Vagina (tissue), 2 donors: Measurements from ENCODE around the gene ZNF407.

Experiments
- POLR2A ChIP-seq, 2 donors: fragments of 450-650 bp; IDR thresholded peaks; one replicate each; pipeline ENCODE4 v1.6.1; 2017; ENCODE audit warnings: antibody characterized with exemption in 2 of 2, mild to moderate bottlenecking in 2 of 2, moderate library complexity in 2 of 2
- POLR2AphosphoS5 ChIP-seq, 2 donors: sonication (generic); formaldehyde crosslinking; IDR thresholded peaks; one replicate each; pipeline ENCODE4 v1.9.0; 2017; ENCODE audit warnings: antibody characterized with exemption in 2 of 2, mild to moderate bottlenecking in 2 of 2, low read depth in 1 of 2; ENCODE audit not compliant: insufficient read depth in 1 of 2
- TF ChIP-seq, protein P1 (sequence below), 3 experiments: fragments of 450-650 bp in 2 of 3; fragments of 200-600 bp in 1 of 3; sonication (generic) in 1 of 3; IDR thresholded peaks; one replicate each; pipeline ENCODE4 v1.5.1; 2017 to 2019; ENCODE audit warnings: antibody characterized with exemption in 3 of 3, mild to moderate bottlenecking in 2 of 3, moderate library complexity in 2 of 3

DNA sequence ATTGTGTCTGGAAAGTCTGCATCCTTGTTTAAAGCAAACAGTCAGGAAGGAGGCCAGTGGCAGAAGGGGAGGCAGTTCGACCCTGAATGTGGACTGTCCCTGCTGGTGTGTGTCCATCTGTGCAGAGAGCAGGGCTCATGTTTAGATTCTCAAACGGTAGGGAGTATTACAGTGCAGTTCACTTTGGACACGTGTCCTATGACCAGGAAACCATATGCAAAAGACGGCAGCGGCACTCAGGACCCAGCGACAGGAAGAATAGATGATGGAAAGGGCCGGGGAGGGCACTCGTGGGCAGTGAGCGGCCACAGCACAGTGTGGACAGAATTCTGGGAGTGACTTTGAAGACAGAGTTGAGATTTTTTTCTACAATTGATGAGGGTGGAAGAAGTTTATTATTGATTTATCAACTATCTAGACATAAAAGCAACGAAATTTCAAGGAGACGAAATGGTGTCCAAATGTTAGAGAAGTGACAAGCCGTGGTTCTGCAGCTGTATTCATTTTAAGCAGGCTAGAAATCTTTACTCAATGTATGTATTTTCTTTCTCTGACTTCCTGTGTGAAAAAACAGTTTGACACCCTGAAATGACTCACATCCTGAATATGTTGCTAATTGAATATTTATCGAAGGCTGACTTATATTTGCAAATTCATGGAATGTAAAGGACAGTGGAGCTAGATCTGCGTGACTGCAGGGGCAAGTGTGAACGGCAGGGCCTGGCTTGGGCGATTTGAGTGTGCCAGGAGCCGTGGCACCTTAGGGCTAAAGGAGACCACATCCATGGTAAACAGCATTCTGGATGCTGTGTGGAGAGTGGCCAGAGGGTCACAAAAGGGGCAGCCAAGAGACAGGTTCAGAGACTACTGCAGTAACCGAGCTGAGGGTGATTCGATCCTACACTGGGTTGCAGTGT lies 397.1 kb downstream of the ZNF407 start:
- TF ChIP-seq, protein P1, sequence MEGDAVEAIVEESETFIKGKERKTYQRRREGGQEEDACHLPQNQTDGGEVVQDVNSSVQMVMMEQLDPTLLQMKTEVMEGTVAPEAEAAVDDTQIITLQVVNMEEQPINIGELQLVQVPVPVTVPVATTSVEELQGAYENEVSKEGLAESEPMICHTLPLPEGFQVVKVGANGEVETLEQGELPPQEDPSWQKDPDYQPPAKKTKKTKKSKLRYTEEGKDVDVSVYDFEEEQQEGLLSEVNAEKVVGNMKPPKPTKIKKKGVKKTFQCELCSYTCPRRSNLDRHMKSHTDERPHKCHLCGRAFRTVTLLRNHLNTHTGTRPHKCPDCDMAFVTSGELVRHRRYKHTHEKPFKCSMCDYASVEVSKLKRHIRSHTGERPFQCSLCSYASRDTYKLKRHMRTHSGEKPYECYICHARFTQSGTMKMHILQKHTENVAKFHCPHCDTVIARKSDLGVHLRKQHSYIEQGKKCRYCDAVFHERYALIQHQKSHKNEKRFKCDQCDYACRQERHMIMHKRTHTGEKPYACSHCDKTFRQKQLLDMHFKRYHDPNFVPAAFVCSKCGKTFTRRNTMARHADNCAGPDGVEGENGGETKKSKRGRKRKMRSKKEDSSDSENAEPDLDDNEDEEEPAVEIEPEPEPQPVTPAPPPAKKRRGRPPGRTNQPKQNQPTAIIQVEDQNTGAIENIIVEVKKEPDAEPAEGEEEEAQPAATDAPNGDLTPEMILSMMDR (IDR thresholded peaks at IDR 0.05): no peak
- TF ChIP-seq POLR2A (IDR thresholded peaks at IDR 0.05): no peak
- TF ChIP-seq POLR2AphosphoS5 (IDR thresholded peaks at IDR 0.05; ENCODE audit: insufficient read depth in 1 of 2, low read depth in 1 of 2): no peak
